GM21619 (cell line): ENCODE measurements around the gene WWC2.
"Not testable (repeated sequence)": the region's sequence is repeated elsewhere in the genome, so short reads cannot be mapped to it uniquely, and the experiment has no call there.

ENCODE experiments used
- ATAC-seq: cut with Tn5 transposase; IDR thresholded peaks from one replicate; pipeline ENCODE4 v1.9.1; 2021; ENCODE audit not compliant: unreplicated experiment

The WWC2 gene

DNA sequence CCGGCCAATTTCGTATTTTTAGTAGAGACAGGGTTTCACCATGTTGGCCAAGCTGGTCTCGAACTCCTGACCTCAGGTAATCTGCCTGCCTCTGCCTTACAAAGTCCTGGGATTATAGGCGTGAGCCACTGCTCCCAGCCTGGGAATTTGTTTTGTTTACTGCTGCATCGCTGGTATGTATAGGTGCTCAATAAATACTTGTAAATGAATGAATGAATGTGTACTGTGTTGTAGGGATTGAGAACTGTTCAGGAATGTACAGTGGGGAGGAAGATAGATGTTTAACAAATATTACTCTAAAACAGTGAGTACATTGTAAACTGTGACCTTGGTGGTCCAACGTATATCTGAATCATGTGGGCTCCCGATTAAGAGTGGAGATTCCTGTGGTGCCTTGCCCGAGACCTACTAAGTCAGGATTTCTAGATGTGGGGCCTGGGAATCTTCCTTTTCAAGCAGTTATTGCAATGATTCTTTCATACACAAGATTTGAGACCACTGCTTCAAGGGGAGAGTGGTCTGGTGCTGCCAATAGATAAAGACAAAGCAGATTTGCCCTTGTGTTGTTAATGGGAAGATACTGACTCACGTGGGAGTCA is 41.0 kb downstream of the WWC2 start:
- ATAC-seq = no peak

DNA sequence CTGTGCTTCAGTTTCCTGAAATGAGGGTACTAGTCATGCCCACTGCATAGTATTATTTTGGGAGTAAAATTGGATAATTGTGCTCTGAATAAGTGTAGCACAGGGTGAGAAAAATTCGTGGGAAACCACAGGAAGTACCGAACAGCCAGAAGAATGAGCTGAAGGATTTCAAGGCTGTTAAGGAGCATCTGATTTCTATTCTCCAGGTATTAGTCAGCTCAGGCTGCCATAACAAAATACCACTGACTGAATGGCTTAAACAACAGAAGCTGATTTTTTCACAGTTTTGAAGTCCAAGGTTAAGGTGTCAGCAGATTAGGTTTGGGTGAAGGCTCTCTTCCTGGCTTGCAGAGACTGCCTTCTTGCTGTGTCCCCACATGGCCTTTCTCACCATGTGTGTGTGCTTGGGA is 41.9 kb downstream of the WWC2 start:
- ATAC-seq = no peak

DNA sequence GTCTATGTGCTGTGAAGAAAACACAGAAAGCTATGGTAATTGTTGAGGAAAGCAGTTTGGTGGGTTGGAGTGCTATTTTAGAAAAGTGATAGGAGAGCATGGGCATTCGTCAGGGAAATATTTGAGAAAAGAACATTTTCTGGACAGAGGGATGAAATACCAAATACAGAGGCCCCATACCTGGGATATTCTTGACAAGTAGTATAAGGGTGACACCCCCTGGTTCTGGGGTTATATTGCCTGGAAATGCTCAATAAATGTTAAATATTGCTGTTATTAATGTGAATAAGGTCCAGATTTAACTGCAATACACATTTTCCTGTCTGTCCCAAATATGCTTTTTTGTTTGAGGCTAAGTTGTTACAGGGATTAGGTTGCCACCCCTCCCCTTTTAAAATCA is 42.9 kb downstream of the WWC2 start:
- ATAC-seq = no peak

DNA sequence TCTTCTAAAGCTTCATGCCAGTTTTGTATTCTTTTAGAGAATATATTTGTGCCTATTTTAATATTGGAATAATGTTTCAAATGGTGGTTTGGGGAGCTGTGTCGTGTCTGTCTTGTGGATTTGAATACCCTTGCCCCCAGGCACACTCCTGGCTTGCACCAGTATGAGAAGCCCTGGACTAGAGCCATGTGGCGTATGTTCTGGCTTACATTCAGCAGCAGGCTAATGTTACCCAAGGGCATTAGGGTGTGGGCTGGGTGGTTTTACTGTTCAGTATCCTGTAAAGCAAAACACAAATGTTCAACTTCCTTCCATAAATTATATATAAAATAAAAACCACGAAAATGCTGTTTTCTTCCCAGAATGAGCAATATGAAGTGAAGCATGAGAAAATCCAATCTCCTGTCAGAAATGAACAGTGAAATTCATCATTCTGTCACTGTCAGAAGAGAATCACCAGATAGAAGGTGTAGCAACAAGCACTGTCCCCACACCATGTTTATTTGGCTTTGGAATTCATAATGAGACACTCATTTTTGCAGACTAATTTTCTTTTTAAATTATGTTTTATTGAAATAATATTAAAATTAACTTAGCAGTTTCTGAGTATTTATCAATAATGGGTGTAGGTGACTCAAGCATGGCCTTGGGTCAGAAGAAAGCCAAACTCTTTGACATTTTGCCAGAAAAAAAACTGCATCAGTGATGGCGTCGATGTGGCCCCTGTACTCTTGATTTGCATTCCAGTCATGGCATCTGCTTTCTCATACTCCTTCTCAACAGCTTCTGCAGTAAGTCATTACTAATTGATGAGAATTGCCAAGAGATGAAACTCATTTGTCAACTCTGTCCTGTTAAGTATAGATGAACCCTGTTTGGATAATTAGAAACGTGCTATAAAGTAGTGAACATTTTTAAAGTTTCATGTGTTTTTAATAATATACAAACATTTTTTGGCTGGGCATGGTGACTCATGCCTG is 43.8 kb downstream of the WWC2 start:
- no peak for ATAC-seq

DNA sequence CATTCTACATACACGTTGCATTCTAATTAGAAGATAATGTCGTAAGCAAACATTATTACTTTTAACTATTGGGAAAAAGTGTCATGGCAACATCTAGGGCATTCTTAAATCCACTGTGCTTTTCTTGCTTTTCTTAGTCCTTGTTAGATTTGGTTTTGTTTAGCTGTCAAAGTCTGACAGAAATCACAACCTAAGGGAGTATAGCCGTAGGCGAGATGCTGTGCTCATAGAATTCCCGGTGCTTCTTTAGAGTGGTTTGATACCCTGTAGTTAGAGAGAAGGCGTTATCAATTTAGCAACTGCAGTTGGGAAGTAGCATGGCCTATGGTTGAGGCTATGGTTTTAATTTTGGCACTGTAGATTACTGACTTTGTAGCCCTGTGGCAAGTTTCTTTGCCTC is 45.7 kb downstream of the WWC2 start:
- ATAC-seq = no peak

DNA sequence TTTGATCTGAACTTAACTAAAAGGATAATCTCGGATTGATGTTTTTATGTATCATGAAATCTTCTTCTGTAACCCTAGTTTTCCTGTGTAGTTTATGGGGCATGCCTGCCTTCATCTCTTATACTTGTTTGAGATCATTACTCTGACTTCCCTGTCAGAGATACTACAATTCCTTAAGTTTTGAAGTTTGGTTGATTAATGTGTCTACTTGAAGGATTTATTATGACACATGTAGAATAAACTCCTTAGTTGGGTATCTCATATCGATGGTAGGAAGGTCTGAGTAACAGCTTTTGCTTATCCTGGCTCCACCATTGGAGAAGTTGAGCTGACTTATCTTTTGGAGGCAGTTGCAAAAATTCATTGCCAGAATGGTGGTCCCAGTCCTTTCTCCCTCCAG is 46.7 kb downstream of the WWC2 start:
- ATAC-seq = no peak

DNA sequence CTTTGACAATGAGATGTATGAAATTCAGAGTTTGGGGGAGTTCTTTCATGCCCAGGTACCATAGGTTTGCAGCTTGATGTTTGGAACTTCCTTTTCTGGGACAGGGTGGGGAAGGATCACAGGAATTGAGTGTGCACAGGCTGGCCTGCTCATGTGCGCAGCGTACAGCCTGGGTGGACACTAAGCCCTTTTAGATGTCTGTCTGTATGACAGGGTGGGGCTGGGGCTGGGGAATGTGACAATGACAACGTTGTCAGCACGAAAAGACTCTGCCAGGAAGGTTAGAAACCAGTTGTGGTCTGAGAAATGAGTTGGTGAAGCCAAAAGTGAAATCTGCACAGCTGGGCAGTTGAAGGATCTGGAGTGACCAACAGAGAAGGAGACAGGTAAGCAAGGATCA is 47.4 kb downstream of the WWC2 start:
- no peak for ATAC-seq

DNA sequence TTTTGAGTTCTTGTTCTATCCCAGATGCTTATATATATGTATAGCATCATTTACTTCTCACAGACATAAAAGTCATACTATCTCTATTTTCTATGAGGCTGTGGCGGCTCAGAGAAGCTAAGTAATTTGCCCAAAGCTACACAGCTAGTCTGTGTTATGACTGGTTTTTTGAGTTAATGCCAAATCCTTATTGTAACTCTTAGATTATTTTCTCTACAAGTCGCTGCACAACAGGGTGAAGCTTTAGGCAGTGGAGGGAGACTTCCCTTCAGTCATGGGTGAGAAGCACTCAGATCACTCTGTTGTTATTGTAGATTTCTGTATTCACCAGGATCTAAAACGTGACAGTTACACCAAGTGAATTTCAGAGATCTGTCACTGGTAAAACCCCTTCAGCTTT is 48.1 kb downstream of the WWC2 start:
- ATAC-seq = no peak

DNA sequence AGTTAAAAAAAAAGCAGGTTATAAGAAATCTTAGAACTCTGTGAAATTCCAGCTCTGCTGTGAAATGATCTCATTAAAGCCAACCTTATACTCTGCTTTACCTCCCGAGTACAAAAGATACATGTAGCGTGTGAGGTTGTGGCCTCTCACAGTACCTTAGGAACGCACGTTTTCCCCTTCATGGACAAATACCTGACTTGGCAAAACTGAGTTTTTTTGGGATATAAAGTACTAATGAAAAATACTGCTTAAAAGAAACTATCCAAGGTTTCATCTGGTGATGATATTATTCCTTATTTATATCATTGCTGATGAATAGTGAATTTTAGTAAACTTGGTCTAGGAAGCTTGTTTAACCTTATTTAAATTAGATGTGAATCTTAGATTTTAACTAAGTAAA is 48.9 kb downstream of the WWC2 start:
- no peak for ATAC-seq

DNA sequence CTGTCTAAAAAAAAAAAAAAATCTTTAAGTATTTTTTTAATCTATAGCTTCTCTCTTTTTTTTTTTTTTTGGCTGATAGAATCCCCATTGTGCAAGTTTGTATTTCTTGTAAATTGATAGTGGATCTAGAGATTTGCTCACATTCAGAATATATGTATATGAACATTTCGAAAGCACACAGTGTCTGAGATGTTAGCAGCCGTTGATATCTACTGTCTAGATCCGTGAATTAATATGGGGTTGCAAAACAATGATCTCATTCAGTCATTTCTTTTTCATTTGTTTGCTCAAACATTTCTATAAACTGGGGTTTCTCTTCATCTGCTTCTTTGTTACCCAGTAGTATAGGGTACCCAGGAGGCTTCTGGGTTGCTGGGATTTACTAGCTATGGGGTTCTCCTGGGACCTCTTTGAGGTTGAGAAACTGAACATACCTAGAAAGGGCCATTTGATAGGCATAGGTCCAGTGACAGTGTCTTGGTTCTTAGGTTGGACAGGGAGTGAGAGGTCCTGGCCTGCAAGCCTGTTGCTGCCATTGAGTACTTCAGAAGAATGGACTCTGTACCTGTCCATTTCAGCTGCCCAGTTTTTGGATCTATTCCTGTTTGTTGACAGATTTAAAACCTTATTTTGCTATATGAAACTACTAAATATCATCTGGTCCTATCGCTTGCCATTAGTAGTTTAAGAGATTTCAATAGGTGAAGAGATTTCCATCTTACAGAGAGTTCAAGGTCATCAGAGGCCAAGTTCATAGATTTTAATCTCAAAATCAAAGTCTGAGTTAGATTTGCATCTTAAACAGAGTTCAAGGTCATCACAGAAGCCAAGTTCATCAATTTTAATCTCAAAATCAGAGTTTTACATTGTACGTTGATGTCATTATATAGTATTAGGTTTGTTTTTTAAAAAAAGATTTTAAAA is 50.8 kb downstream of the WWC2 start:
- ATAC-seq = no peak

DNA sequence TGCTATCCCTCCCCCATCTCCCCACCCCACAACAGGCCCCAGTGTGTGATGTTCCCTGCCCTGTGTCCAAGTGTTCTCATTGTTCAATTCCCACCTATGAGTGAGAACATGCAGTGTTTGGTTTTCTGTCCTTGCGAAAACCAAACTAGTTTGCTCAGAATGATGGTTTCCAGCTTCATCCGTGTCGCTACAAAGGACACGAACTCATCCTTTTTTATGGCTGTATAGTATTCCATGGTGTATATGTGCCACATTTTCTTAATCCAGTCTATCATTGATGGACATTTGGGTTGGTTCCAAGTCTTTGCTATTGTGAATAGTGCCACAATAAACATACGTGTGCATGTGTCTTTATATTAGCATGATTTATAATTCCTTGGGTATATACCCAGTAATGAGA is 51.6 kb downstream of the WWC2 start:
- ATAC-seq = not testable (repeated sequence)

DNA sequence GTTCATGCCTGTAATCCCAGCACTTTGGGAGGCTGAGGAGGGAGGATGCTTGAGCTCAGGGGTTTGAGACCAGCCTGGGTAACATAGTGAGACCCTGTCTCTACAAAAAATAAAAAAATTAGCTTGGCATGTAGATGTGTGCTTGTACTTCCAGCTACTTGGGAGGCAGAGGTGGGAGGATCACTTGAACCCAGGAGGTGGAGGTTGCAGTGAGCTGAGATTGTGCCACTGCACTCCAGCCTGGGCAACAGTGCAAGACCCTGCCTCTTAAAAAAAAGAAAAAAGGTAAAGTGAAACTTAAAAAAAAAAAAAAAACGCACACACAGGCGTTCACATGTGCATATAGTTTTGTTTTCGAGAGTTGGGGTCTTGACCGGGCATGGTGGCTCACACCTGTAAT is 53.2 kb downstream of the WWC2 start:
- ATAC-seq = not testable (repeated sequence)

DNA sequence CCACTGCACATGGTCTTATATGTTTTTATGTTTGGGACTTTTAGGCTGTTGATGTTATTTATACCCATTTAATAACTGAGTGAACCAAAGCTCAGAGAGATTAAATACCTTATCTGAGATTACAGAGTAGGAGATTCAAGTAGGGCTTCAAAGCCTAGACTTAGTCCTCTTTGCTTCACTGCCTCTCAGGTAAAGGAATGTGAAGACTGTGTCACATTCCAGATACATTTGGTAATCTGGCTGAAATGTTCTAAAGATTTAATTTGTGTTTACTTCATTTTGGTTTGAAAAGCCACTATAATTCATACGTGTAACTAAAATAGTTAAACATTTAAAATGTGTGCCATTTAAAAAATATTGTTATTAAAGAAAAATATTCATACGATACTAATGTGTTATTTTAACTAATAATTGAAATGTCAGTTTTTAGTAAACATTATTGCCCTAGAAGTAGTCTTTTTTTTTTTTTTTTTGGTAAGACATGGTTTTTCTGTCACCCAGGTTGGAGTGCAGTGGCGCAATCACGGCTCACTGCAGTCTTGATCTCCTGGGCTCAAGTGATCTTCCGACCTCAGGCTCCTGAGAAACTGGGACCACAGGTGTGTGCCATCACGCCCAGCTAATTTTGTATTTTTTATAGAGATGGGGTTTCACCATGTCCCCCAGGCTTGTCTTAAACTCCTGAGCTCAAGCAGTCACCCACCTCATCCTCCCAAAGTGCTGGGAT is 54.3 kb downstream of the WWC2 start:
- no peak for ATAC-seq

DNA sequence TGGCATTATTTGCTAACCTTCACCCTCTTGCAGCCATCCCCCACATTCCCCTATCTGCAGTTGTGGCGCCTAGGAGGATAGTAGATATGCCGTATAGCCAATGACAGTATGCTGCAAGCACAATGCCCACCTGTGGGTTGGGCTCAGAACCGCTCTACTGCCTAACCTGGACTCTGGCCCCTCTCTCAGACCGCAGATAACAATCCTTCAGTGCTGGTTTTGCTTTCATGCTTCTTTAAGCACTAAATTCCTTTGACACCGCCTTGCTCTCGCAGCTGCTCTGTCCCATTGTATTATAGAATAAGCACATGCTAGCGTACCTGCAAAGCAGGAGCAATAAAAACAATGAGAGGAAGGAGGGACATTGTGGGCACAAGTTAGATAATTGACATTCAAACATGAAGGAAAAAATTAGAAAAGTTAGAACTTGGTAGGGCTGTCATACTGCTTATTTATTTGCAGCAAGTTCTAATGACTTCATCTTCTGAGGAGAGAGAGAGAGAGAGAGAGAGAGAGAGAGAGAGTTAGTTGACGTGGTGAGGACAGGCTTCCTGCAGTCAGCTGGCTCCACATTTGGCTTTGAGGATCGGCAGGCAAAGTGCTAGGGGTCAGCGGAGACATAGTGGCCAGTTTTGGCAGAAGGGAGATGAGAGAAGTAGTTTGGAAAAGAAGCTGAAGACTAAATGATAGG is 55.8 kb downstream of the WWC2 start:
- ATAC-seq = no peak

DNA sequence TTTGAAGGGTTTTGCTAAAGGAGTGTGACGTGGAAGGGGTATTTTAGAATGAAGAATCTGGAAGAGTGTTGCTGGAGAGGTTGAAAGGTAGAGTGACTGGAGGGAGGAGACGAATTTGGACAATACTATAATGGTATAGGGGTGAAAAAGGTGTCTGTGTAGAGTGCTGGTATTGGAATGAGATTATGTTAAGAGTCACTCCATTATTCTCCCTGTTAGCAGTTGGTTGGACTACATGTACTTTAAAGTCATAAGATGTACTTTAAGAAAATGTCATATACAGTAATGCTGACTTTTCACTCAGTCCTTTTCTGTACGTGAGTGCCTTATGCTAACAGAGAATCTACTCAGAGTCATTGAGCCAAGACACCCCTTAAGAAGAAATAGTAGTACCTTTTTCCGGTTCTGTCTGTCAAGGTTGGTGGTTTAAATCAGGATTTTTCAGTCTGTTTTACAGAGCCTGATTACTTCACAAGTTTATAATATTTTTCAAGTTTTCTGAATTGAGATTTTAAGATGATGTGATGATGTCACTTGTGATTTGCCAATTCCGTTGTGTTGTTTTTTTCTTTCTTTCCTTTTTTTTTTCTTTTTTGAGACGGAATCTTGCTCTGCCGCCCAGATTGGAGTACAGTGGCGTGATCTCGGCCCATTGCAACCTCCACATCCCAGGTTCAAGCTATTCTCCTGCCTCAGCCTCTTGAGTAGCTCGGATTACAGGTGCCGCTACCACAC is 56.6 kb downstream of the WWC2 start:
- no peak for ATAC-seq

DNA sequence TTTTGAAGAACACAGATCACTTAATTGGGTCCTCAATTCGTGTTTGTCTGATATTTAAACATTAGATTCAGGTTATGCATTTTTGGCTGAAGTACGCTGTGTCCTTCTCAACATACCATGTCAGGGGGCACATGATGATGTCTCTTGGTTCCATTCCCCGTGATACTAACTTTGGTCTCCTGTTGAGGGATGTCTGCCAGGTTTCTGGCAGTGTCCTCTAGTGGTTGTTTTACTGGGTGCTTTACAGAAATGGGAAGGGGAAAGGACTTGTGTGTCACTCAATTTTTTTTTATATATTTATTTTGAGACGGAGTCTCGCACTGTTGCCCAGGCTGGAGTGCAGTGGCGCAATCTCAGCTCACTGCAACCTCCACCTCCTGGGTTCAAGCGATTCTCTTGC is 58.2 kb downstream of the WWC2 start:
- ATAC-seq = no peak

DNA sequence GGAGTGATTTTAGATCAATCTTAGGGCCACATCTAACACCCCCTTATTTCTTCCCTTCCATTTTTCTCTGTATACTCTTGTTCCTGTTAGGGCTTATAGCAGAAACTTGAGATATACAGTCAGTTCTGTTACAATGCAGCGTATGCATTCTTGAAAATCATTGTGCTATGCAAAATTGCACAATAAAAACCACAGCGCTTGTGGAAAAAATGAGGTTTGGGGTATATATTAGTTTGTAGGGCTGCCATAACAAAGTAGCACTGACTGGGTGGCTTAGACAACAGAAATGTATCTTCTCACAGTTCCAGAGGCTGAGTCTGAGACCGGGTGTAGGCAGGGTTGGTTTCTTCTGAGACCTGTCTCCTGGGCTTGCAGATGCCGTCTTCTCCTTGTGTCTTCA is 59.0 kb downstream of the WWC2 start:
- ATAC-seq = no peak

DNA sequence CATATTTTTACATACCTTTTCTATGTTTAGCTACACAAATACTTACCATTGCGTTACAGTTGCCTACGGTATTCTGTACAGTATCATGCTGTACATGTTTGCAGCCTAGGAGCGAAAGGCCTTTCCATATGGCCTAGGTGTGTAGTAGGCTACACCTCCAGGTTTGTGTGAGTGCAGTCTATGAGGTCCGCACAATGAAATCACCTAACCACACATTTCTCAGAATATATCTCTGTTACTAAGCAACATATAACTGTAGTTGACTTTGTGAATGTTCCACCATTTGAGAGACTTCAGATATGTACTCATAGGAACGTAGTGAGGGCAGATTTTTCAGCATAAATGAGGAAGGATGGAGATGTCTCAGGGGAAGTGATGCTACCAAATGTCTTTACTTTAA is 62.6 kb downstream of the WWC2 start:
- no peak for ATAC-seq

DNA sequence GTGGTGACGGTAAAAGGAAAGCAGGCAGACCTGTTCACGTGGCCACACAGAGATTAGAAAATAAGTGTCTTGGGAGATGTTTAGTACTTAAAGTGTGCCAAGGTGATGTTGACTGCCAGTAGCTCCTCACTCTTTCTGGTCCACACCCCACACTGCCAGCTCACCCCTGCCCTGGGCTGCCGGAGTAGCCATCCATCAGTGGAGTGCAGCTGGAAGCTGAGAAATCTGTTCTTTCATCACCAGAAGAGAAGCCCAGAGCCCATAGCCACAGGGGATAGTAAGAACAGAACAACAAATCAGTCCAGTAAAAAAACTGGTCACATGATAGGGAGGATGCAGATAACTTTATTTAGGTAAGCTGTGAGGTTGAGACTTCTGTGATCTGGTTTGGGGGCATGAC is 64.1 kb downstream of the WWC2 start:
- ATAC-seq = no peak

DNA sequence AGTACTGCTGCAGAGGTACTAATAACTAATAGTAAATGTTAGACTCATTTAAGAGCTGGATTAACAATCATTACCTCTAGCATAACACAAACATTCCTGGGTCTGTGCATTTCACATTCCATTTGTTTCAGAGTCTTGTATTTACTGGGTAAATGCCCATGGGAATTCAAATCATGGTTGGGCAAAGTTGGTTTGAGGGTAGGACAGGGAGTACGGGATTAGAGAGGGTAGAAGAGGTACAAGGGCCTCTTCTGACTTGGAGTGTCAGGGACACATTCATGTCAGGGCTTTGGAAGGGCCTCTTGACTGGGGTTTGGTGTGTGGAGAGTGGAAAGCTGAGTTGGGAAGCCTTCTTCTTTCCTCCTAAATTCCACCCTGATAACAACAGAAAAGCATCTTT is 65.9 kb downstream of the WWC2 start:
- no peak for ATAC-seq
